OCI-LY7 (cell line): ENCODE results near the gene NUDT22. TPM values are rescaled to one million over a fixed set of nuclear protein-coding genes. Genes with fewer than 3 reads are reported as not detected.

Source experiments
- Bru-seq: library from RNA; stranded (reverse); fragments of 400-500 nt; gene quantifications from one replicate; lab custom pipeline; 2021; lab: Mats Ljungman, UMichigan
- BruChase-seq, 2 experiments: library from RNA; stranded (reverse); fragments of 400-500 nt; gene quantifications; one replicate each; lab custom pipeline; 2021; lab: Mats Ljungman, UMichigan
- BruUV-seq: library from RNA; stranded (reverse); fragments of 400-500 nt; replicated peaks from 2 replicates; lab custom pipeline; 2021; lab: Mats Ljungman, UMichigan
- CTCF ChIA-PET: fragments of 300-600 bp; sonication (Branson Sonifier 250); formaldehyde crosslinking; loops from one replicate; lab custom pipeline; 2022; ENCODE audit warnings: antibody characterized with exemption; ENCODE audit not compliant: unreplicated experiment; lab: Charles Lee
- POLR2A ChIA-PET: fragments of 300-600 bp; sonication (Branson Sonifier 250); formaldehyde crosslinking; loops from one replicate; lab custom pipeline; 2022; ENCODE audit warnings: antibody characterized with exemption; lab: Charles Lee
- DNase-seq: peaks from one replicate; pipeline ENCODE4 v3.0.0-alpha.2; 2015; ENCODE audit warnings: low spot score
- H2AFZ ChIP-seq: fragments of 200-600 bp; sonication (generic), shearing (Covaris generic); 2 replicates; pipeline ENCODE4 v1.6.1; 2014; ENCODE audit warnings: mild to moderate bottlenecking, antibody characterized with exemption, low read length, moderate library complexity
- H3K27ac ChIP-seq: fragments of 200-600 bp; sonication (generic); 2 replicates; pipeline ENCODE4 v1.5.1; 2014; ENCODE audit warnings: mixed run types, low read depth, mild to moderate bottlenecking, moderate library complexity, low read length, inconsistent platforms; ENCODE audit not compliant: poor library complexity, severe bottlenecking
- H3K36me3 ChIP-seq: fragments of 200-600 bp; sonication (generic); 2 replicates; pipeline ENCODE4 v1.6.1; 2014; ENCODE audit warnings: mild to moderate bottlenecking, antibody characterized with exemption, low read length, moderate library complexity, mixed read lengths; ENCODE audit not compliant: insufficient read depth
- H3K4me1 ChIP-seq: fragments of 200-600 bp; sonication (generic); 2 replicates; pipeline ENCODE4 v1.5.1; 2014; ENCODE audit warnings: mild to moderate bottlenecking, low read length; ENCODE audit not compliant: insufficient read depth, poor library complexity, severe bottlenecking
- H3K4me2 ChIP-seq: fragments of 200-600 bp; sonication (generic); 2 replicates; pipeline ENCODE4 v1.6.1; 2014; ENCODE audit warnings: mild to moderate bottlenecking, low read length
- H3K4me3 ChIP-seq: fragments of 200-600 bp; sonication (generic); 2 replicates; pipeline ENCODE4 v1.5.1; 2014; ENCODE audit warnings: mild to moderate bottlenecking, low read depth, low read length; ENCODE audit not compliant: poor library complexity, severe bottlenecking
- H3K79me2 ChIP-seq: fragments of 200-600 bp; sonication (generic); 2 replicates; pipeline ENCODE4 v1.6.1; 2016; ENCODE audit warnings: low read depth, mild to moderate bottlenecking, low read length, moderate library complexity, mixed read lengths; ENCODE audit not compliant: insufficient read depth
- H3K9me2 ChIP-seq: fragments of 200-600 bp; sonication (generic); 2 replicates; pipeline ENCODE4 v1.6.1; 2016; ENCODE audit warnings: mild to moderate bottlenecking, low read length, mixed read lengths; ENCODE audit not compliant: insufficient read depth
- H3K9me3 ChIP-seq: fragments of 200-600 bp; sonication (generic); 2 replicates; pipeline ENCODE4 v1.6.1; 2014; ENCODE audit warnings: mild to moderate bottlenecking, mixed run types, low read length, mixed read lengths
- H4K20me1 ChIP-seq: fragments of 200-600 bp; sonication (generic); 2 replicates; pipeline ENCODE4 v1.6.1; 2014; ENCODE audit warnings: mild to moderate bottlenecking, antibody characterized with exemption, low read length, moderate library complexity, mixed read lengths; ENCODE audit not compliant: insufficient read depth
- EZH2phosphoT487 ChIP-seq: fragments of 200-600 bp; sonication (generic); IDR thresholded peaks from 2 replicates; pipeline ENCODE4 v1.6.1; 2018; ENCODE audit warnings: low read depth, borderline replicate concordance, mild to moderate bottlenecking, mixed run types, antibody characterized with exemption, low read length, moderate library complexity, mixed read lengths
- intact Hi-C: fragments of 100-400 bp; cut with micrococcal nuclease; formaldehyde crosslinking; loops from one replicate; pipeline ENCODE4 v1.10.0; 2022; ENCODE audit not compliant: unreplicated experiment
- long read RNA-seq: library from polyadenylated mRNA; stranded (forward); transcript quantifications from one replicate; pipeline ENCODE4 v2.0.0, GENCODE V29; 2022
- total RNA-seq, 2 experiments: library from RNA; depleted of rRNA in 1 of 2; stranded (reverse); fragments of >200 nt in 1 of 2; shearing (Covaris generic) in 1 of 2; gene quantifications; 2 replicates each; pipeline ENCODE4 v1.2.3, GENCODE V29; 2014 to 2022
- TF ChIP-seq, protein P1 (sequence below): fragments of 200-600 bp; sonication (generic); conservative IDR thresholded peaks from 2 replicates; pipeline ENCODE4 v1.5.1; 2014; ENCODE audit warnings: mild to moderate bottlenecking, antibody characterized with exemption, low read length, moderate library complexity, mixed read lengths

The NUDT22 gene, protein sequence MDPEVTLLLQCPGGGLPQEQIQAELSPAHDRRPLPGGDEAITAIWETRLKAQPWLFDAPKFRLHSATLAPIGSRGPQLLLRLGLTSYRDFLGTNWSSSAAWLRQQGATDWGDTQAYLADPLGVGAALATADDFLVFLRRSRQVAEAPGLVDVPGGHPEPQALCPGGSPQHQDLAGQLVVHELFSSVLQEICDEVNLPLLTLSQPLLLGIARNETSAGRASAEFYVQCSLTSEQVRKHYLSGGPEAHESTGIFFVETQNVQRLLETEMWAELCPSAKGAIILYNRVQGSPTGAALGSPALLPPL
- total RNA-seq (2014; rRNA removed; shearing (Covaris generic)) (54.6 and 81.4 TPM in 2 replicates), total RNA-seq (2022) (98.4 and 100 TPM in 2 replicates), Bru-seq, nascent RNA (percentile 59 among the genes with signal in this experiment), BruChase-seq, experiment 1, labeled RNA remaining after a 6-hour chase (percentile 71 among the genes with signal in this experiment), BruChase-seq, experiment 2, labeled RNA remaining after a 2-hour chase (percentile 71 among the genes with signal in this experiment)
- long read RNA-seq, transcript NUDT22-201 (6 exons, 1,094 nt): major isoform, 25 of 106 reads
- long read RNA-seq, partial matches to known transcripts: 40 of 106 reads
- long read RNA-seq, other reads (novel, unspliced or antisense): 36 of 106 reads

DNA sequence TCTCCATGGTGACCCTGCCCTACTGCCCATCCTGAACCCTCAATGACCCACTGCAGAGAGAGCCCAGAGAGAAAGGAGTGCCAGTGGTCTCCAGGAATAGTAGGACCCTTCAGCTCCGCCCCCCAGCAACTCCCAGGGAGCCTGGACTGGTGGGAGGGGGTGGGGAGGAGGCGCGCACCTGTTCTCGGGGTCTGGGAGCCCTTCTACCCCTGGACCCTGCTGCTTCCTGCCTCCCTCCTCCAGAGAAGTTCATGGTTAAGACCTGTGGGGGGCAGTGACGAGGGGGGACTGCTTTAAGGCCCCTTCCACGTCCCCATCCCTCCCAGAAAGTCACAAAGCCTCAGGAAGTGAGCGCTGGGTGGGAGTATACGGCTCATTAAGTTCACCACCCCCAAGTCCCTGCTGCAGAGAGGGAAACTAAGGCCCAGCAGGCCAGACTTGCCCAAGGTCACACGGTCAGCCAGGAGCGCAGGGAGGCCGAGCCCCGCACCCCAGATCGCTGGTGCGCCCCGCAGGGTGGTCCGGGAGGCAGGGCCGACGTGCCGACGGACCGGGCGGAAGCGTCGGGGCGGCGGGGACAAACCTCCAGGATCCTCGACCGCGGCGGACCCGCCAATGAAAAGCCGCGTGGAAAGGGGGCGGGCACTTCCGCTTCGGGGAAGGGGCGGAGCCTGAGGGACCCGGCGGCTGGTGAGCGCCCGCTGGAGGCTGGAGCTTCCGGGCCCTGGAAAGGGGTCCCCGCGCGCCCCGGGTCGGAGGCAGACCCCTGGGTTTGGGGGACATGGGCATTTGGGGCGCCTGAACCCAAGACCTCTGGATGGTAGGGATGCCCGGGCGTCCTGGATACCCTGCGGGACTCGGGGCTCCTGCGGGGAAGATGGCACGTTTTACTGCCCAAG, at the start of gene NUDT22, which contains the start of gene TRPT1:
TSS of gene NUDT22 (plus strand) at position 667 of the 899 bp plus-strand sequence. CDS start 379 bp downstream, outside the sequence.
TSS of gene TRPT1 (minus strand) at position 579 of the 899 bp plus-strand sequence. CDS start at position 253, 326 bp downstream.
- Histone ChIP-seq H3K36me3 (peaks cover 32% of the 10 kb centered on the region), H3K27ac (peak within 1 kb of the TSS; percentile 77), H3K79me2 (peaks cover 8% of the 10 kb centered on the region; the same call in 1 of the 2 replicates), H3K4me2 (peak within 1 kb of the TSS; percentile 99), H3K4me3 (peak within 1 kb of the TSS; percentile 83), H3K4me1 (peaks cover 33% of the 10 kb centered on the region), H3K9me3 (no peaks in the 10 kb centered on the region), H4K20me1 (no peaks in the 10 kb centered on the region), H3K9me2 (no peaks in the 10 kb centered on the region), H2AFZ (peak within 1 kb of the TSS; percentile 46; the same call in 1 of the 2 replicates)
- CTCF ChIA-PET: interaction anchor here (0.6 to 1.3 kb wide), 2 partner anchors 19 to 577 kb away, joined by 3 to 4 read pairs; partner anchors contain the start of gene FERMT3
- TF ChIP-seq EZH2phosphoT487: no peak
- TF ChIP-seq, protein P1, sequence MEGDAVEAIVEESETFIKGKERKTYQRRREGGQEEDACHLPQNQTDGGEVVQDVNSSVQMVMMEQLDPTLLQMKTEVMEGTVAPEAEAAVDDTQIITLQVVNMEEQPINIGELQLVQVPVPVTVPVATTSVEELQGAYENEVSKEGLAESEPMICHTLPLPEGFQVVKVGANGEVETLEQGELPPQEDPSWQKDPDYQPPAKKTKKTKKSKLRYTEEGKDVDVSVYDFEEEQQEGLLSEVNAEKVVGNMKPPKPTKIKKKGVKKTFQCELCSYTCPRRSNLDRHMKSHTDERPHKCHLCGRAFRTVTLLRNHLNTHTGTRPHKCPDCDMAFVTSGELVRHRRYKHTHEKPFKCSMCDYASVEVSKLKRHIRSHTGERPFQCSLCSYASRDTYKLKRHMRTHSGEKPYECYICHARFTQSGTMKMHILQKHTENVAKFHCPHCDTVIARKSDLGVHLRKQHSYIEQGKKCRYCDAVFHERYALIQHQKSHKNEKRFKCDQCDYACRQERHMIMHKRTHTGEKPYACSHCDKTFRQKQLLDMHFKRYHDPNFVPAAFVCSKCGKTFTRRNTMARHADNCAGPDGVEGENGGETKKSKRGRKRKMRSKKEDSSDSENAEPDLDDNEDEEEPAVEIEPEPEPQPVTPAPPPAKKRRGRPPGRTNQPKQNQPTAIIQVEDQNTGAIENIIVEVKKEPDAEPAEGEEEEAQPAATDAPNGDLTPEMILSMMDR: peak; percentile 66
- POLR2A ChIA-PET: interaction anchor here (0.6 to 4.4 kb wide), 10 partner anchors 9 to 397 kb away, joined by 3 to 29 read pairs (median 4); partner anchors contain the start of genes FERMT3, FKBP2, PPP1R14B and PRDX5
- peak; percentile 95 for DNase-seq
- intact Hi-C loops: loop anchor here (1.0 kb wide), 2 partner anchors 19 to 43 kb away; no protein-coding TSS in a partner anchor
- no TSS peak for BruUV-seq

DNA sequence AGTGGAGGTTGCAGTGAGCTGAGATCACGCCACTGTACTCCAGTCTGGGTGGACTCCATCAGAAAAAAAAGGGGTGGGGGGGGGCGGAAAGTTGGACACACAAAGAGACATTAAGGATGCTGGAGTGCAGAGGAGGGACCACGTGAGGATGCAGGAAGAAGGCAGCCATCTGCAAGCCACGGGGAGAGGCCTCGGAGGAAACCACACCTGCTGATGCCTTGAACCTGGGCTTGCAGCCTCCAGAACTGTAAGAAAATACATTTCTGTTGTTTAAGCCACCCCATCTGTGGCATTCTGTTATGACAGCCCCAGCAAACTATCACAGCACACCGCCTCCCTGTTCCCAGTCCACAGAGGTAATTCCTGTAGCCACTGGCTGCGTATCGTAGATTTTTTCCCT, 49.3 kb upstream of the NUDT22 start:
- ChIA-PET POLR2A (interaction anchor here (0.6 kb wide), 1 partner anchor 52 kb away, joined by 3 read pairs; no protein-coding TSS in a partner anchor), CTCF (no interaction called here)
- Histone ChIP-seq H2AFZ (no peak overlapping the region), H3K4me1 (peaks cover 27% of the 10 kb centered on the region), H4K20me1 (no peaks in the 10 kb centered on the region), H3K27ac (no peak overlapping the region), H3K36me3 (0 out of 2 replicates have a peak, but pooled peaks cover 6% of the 10 kb centered on the region), H3K9me3 (no peaks in the 10 kb centered on the region), H3K4me3 (no peak overlapping the region), H3K4me2 (peak overlapping the region; percentile 11; the same call in 1 of the 2 replicates), H3K79me2 (no peaks in the 10 kb centered on the region), H3K9me2 (no peaks in the 10 kb centered on the region)
- no TSS peak for BruUV-seq
- intact Hi-C loops: no loop called here
- TF ChIP-seq EZH2phosphoT487: no peak
- TF ChIP-seq, protein P1: no peak
- peak; percentile 30 for DNase-seq
